HCT116 (cell line): ENCODE data around the gene CDC42BPA.

ENCODE experiments used
- EZH2 ChIP-seq: fragments of 200-600 bp; sonication (generic); IDR thresholded peaks from 2 replicates; pipeline ENCODE4 v1.6.1; 2017; ENCODE audit warnings: antibody characterized with exemption, mixed run types
- JUND ChIP-seq: IDR thresholded peaks from 2 replicates; pipeline ENCODE4 v1.6.1; 2012
- RAD21 ChIP-seq: IDR thresholded peaks from 2 replicates; pipeline ENCODE4 v1.6.1; 2012; ENCODE audit warnings: low read depth, mild to moderate bottlenecking
- SIN3A ChIP-seq: IDR thresholded peaks from 2 replicates; pipeline ENCODE4 v1.6.1; 2012; ENCODE audit warnings: low read depth
- TF ChIP-seq, protein P1 (sequence below), 3 experiments: fragments of 200-600 bp in 1 of 3; sonication (generic) in 1 of 3; IDR thresholded peaks in 2 of 3; conservative IDR thresholded peaks in 1 of 3; 2 replicates each; pipeline ENCODE4 v1.5.1; 2012 to 2017; ENCODE audit warnings: low read depth in 2 of 3, low read length in 2 of 3, antibody characterized with exemption in 1 of 3, borderline replicate concordance in 1 of 3, control low read depth in 1 of 3, mild to moderate bottlenecking in 1 of 3, mixed read lengths in 1 of 3, mixed run types in 1 of 3, moderate library complexity in 1 of 3; ENCODE audit not compliant: insufficient read depth in 1 of 3

DNA sequence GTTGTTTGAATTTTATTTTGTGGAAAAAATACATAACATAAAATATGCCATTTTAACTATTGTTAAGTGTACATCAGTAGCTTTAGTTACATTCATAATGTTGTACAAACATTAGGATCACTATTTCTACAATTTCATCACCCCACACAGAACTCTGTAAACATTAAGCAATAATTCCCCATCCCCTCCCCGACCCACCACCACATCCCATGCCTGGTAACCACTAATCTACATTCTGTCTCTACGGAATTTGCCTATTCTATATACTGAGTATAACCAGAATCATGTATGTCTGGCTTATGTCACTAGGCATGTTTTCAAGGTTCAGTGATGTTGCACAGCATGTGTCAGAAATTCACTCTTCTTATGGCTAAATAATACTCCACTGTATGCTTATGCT is 47.7 kb downstream of the CDC42BPA start:
- TF ChIP-seq, protein P1, sequence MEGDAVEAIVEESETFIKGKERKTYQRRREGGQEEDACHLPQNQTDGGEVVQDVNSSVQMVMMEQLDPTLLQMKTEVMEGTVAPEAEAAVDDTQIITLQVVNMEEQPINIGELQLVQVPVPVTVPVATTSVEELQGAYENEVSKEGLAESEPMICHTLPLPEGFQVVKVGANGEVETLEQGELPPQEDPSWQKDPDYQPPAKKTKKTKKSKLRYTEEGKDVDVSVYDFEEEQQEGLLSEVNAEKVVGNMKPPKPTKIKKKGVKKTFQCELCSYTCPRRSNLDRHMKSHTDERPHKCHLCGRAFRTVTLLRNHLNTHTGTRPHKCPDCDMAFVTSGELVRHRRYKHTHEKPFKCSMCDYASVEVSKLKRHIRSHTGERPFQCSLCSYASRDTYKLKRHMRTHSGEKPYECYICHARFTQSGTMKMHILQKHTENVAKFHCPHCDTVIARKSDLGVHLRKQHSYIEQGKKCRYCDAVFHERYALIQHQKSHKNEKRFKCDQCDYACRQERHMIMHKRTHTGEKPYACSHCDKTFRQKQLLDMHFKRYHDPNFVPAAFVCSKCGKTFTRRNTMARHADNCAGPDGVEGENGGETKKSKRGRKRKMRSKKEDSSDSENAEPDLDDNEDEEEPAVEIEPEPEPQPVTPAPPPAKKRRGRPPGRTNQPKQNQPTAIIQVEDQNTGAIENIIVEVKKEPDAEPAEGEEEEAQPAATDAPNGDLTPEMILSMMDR (IDR thresholded peaks at IDR 0.05 in 2 of 3, conservative IDR thresholded peaks at IDR 0.05 in 1 of 3; ENCODE audit: borderline replicate concordance in 1 of 3, insufficient read depth in 1 of 3, low read depth in 2 of 3, low read length in 2 of 3): no peak
- TF ChIP-seq JUND (no peak), RAD21 (no peak), EZH2 (no peak), SIN3A (no peak)
